A549 treated with AZD9567 at 1 μM for 4 hours (cell line): ENCODE measurements around the gene FNDC7. TPM values are rescaled to one million over a fixed set of nuclear protein-coding genes. Genes with fewer than 3 reads are reported as not detected.

Source experiments
- total RNA-seq: library from RNA; stranded (reverse); fragments of 200-300 nt; extraction: Qiagen RNA extraction; gene quantifications from 5 replicates; pipeline ENCODE4 v1.2.3, GENCODE V29; 2022; ENCODE audit not compliant: insufficient read depth

Gene FNDC7, protein sequence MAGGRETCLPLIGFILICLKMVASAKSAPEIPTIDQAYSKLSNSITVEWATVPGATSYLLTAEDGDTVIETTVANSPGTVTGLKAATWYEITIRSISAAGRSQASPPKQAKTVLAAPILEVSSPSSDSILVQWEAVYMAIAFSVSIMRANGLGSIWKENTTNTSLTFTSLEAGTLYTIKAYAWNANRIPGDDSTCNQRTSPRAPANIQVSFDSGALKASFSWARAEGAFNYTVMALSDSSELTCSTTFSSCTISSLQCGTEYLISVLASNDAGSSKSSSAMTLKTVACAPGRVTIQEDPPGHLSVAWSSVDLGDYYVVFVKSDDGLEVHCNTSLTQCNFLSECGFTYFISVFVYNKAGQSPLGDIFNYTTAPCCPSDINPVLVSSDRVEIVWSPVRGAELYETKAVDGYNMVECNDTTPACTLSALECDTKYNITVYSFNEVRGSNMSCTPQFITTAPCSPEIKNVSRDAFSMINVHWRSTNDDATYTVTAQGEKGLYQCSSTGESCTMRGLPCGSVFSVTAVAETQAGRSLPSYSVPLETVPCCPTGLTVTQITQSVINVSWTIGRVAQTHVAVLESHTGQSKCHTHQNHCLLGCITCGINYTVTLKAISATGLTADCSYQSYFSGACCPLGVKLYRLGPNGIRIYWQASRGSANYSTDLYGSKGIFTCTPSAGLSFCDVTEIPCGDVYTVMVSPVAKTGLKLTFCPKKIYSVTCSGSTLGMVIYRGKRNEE
- total RNA-seq, result 0.02 to 0.07 TPM (median 0.05 TPM) in 3 of 5 replicates, not detected in the others

DNA sequence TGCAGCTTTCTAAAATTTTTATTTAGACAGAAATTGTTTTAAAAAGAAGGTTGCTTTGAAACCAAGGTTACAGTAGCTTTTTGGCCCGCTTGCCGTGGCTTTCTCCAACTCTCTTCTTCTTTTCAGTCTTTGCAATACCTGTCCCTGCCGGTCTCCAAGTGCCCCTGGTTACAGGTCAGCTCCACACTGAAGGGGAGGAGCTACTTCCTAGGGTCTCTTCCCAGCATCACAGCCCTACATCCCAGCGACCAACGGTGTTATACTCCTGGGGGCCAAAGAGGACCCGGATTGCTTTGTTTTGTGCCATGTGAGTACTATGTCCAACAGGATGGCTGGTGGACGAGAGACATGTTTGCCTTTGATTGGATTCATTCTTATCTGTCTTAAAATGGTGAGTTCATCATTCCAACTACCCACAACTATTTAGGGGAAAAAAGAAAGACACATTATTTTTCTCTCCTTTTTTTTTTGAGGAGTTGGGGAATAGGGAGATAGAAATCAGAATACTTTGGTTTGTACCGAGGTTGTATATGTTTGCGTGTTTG lies at the start of gene FNDC7:
TSS of gene FNDC7 (plus strand) at position 303 of the 545 bp plus-strand sequence. CDS start at position 329, 26 bp downstream.

DNA sequence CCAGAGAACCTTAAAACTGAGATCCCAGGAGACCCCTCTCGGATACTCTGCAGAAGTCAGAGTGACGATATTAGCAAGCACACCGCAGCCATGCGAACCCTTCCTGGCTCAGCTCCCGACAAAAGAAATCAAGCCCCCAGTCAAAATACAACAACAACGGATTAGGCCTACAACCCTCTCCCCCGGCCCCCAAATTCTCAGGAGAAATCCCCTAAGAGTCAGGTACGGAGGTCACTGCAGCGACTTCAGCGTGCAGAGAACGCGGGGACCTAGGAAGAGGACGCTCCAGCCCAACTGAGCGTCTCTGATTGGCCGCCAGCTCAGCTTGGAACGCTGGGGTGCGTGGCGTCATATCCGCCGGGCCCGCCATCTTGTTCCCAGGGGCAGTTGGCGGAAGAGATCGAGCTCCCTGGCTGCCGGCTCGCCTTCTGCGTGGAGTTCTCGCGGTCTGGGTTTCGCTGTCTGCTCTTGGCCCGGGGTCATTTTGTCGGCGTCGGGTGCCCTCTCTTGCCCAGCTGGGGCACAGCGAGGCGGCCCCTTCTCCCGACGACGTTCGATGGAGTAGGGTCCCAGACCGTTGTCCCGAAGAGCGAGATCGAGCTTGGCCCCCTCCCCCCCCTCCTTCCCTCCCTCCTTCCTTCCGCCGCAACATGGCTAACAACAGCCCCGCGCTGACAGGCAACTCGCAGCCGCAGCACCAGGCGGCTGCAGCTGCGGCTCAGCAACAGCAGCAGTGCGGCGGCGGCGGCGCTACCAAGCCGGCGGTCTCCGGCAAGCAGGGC lies 20.6 kb upstream of the FNDC7 start, which contains the start of gene PRPF38B:
TSS of gene PRPF38B (plus strand) at position 369 of the 782 bp plus-strand sequence. CDS start at position 651, 282 bp downstream.

DNA sequence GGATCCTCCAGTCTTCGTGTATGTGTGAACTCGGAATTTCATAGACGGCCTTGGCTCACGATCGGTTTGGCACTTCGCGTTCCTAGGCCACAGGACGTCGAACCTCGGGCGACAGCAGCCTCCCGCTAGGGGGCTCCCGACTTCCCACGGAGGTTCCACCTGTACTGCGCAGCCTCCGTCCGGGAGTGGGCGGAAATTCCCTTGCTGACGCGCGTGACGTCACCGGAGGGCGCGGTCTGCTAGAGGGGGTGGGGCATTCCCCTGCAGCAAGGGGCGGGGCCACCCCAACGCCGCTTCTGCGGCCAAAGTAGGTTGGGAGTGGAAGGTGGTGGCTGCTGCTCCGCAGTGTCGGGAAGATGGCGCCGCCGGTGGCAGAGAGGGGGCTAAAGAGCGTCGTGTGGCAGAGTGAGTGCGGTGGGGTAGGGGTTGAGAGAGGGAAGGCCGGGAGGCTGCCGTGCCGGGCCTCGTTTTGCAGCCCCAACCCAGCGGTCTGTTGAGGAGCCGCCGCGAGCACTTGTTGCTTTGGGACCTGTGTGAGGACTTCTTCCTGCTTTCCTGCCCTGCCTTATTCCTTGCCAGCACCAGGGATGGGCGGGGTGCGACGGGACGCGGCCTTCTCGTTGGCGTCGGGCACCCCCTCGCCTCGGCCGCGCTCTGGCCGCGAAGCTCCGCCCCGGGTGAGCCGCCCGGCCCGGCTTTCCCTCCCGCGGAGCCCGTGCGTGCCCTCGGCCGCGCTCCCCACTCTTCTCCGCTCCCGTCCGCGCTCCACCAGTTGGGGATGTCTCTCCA lies 33.9 kb downstream of the FNDC7 start, which contains the start of gene STXBP3:
TSS of gene STXBP3 (plus strand) at position 293 of the 789 bp plus-strand sequence. CDS start at position 357, 64 bp downstream.

Other genes starting within 250 kb of the FNDC7 start
- gene EEIG2, start 152.8 kb upstream of the FNDC7 start, total RNA-seq, result 4.0 to 7.2 TPM (median 5.4 TPM) in 5 replicates
- gene HENMT1, start 51.8 kb upstream of the FNDC7 start, total RNA-seq, result 3.2 to 4.6 TPM (median 3.6 TPM) in 5 replicates
- 18.6 to 22.6 TPM (median 21.4 TPM) in 5 replicates for gene PRPF38B, start 20.6 kb upstream of the FNDC7 start, total RNA-seq
- 16.8 to 22.9 TPM (median 21.9 TPM) in 5 replicates for gene STXBP3, start 33.8 kb downstream of the FNDC7 start, total RNA-seq
- 0.55 to 1.1 TPM (median 0.80 TPM) in 4 of 5 replicates, not detected in the other for gene AKNAD1, start 144.2 kb downstream of the FNDC7 start, total RNA-seq
- gene GPSM2, start 164.1 kb downstream of the FNDC7 start, total RNA-seq, result 16.9 to 23.2 TPM (median 20.6 TPM) in 5 replicates